HepG2 (cell line): Measurements from ENCODE around the gene RCE1. TPM values are rescaled to one million over a fixed set of nuclear protein-coding genes. Genes with fewer than 3 reads are reported as not detected.

Experiments
- AGO1 ChIP-seq: fragments of 200-400 bp; formaldehyde crosslinking; IDR thresholded peaks from 2 replicates; pipeline ENCODE4 v1.6.1; 2017; ENCODE audit warnings: mild to moderate bottlenecking, low read depth, low read length, moderate library complexity; ENCODE audit not compliant: poor library complexity, severe bottlenecking
- DMAP1 ChIP-seq: IDR thresholded peaks from 2 replicates; pipeline ENCODE4 v1.6.1; 2016
- DR1 ChIP-seq: sonication (generic); formaldehyde crosslinking; IDR thresholded peaks from 2 replicates; pipeline ENCODE4 v1.8.0; 2021; ENCODE audit warnings: mild to moderate bottlenecking, missing genetic modification reagents, inconsistent platforms
- ELF1 ChIP-seq: sonication (generic); formaldehyde crosslinking; IDR thresholded peaks from 2 replicates; pipeline ENCODE4 v1.4.0; 2020; ENCODE audit warnings: missing genetic modification reagents
- ELK4 ChIP-seq: sonication (generic); formaldehyde crosslinking; IDR thresholded peaks from 2 replicates; pipeline ENCODE4 v1.9.0; 2021; ENCODE audit warnings: missing genetic modification reagents, borderline replicate concordance
- EP300 ChIP-seq, 3 experiments: sonication (generic) in 1 of 3; formaldehyde crosslinking in 1 of 3; IDR thresholded peaks; 2 replicates each; pipeline versions ENCODE4 v1.5.1 to v1.6.1; 2011 to 2020; ENCODE audit warnings: low read depth in 2 of 3, low read length in 2 of 3, borderline replicate concordance in 1 of 3, improper control_type of control experiment in 1 of 3, mild to moderate bottlenecking in 1 of 3, missing genetic modification reagents in 1 of 3, moderate library complexity in 1 of 3
- HNF1A ChIP-seq, 2 experiments: sonication (generic) in 1 of 2; formaldehyde crosslinking in 1 of 2; IDR thresholded peaks; 2 replicates each; pipeline versions ENCODE4 v1.4.0 to v1.6.1; 2016 to 2020; ENCODE audit warnings: borderline replicate concordance in 1 of 2, low read depth in 1 of 2, mild to moderate bottlenecking in 1 of 2, missing genetic modification reagents in 1 of 2
- NKX3-1 ChIP-seq: sonication (generic); formaldehyde crosslinking; IDR thresholded peaks from 2 replicates; pipeline ENCODE4 v1.5.0; 2020; ENCODE audit warnings: missing genetic modification reagents
- PRMT3 ChIP-seq: sonication (generic); formaldehyde crosslinking; IDR thresholded peaks from 2 replicates; pipeline ENCODE4 v1.8.1; 2022; ENCODE audit warnings: low read depth, mild to moderate bottlenecking, moderate library complexity, missing genetic modification reagents, borderline replicate concordance
- ZFY ChIP-seq: sonication (generic); formaldehyde crosslinking; IDR thresholded peaks from 2 replicates; pipeline ENCODE4 v1.4.0; 2020; ENCODE audit warnings: missing genetic modification reagents
- ZFYVE20 ChIP-seq: sonication (generic); formaldehyde crosslinking; IDR thresholded peaks from 2 replicates; pipeline ENCODE4 v1.8.0; 2023; ENCODE audit warnings: low read depth, mild to moderate bottlenecking, moderate library complexity, missing genetic modification reagents, borderline replicate concordance
- ZNF232 ChIP-seq: sonication (generic); formaldehyde crosslinking; IDR thresholded peaks from 2 replicates; pipeline ENCODE4 v1.4.0; 2020; ENCODE audit warnings: missing genetic modification reagents, borderline replicate concordance
- ZNF331 ChIP-seq: sonication (generic); formaldehyde crosslinking; IDR thresholded peaks from 2 replicates; pipeline ENCODE4 v1.4.0; 2020; ENCODE audit warnings: missing genetic modification reagents
- ZNF431 ChIP-seq: sonication (generic); formaldehyde crosslinking; IDR thresholded peaks from 2 replicates; pipeline ENCODE4 v1.9.0; 2022; ENCODE audit warnings: missing genetic modification reagents, low read depth, mild to moderate bottlenecking, borderline replicate concordance
- ZNF547 ChIP-seq: sonication (generic); formaldehyde crosslinking; IDR thresholded peaks from 2 replicates; pipeline ENCODE4 v1.5.1; 2020; ENCODE audit warnings: mild to moderate bottlenecking, missing genetic modification reagents
- ZNF670 ChIP-seq: sonication (generic); formaldehyde crosslinking; IDR thresholded peaks from 2 replicates; pipeline ENCODE4 v1.8.0; 2022; ENCODE audit warnings: mild to moderate bottlenecking, missing genetic modification reagents, borderline replicate concordance
- ZNF709 ChIP-seq: sonication (generic); formaldehyde crosslinking; IDR thresholded peaks from 2 replicates; pipeline ENCODE4 v1.5.0; 2020; ENCODE audit warnings: mild to moderate bottlenecking, missing genetic modification reagents
- ZNF720 ChIP-seq: sonication (generic); formaldehyde crosslinking; IDR thresholded peaks from 2 replicates; pipeline ENCODE4 v1.4.0; 2020; ENCODE audit warnings: missing genetic modification reagents
- ZNF747 ChIP-seq: sonication (generic); formaldehyde crosslinking; IDR thresholded peaks from 2 replicates; pipeline ENCODE4 v1.8.1; 2023; ENCODE audit warnings: missing genetic modification reagents, mild to moderate bottlenecking, borderline replicate concordance
- polyA plus RNA-seq, 8 experiments: library from polyadenylated mRNA; depleted of rRNA in 3 of 8; stranded (reverse) in 7 of 8; unstranded in 1 of 8; fragments of >200 nt; fragmentation: Illumina TruSeq in 4 of 8; extraction: Trizol in 4 of 8; gene quantifications; 2 replicates each; pipeline versions ENCODE4 v1.2.1 to v1.2.3, GENCODE V29; 2011 to 2016; ENCODE audit warnings: low read depth in 4 of 8, missing spikeins in 1 of 8, mixed read lengths in 1 of 8; ENCODE audit not compliant: insufficient read depth in 1 of 8
- total RNA-seq, 5 experiments: library from RNA; depleted of rRNA; stranded (reverse); fragments of >200 nt; fragmentation: Illumina TruSeq; extraction: Trizol; gene quantifications; 2 replicates each; pipeline ENCODE4 v1.2.3, GENCODE V29; 2016; ENCODE audit warnings: low read depth in 1 of 5
- TF ChIP-seq, protein P1 (sequence below): sonication (generic); formaldehyde crosslinking; IDR thresholded peaks from 2 replicates; pipeline ENCODE4 v1.5.1; 2020; ENCODE audit warnings: mild to moderate bottlenecking, missing genetic modification reagents, moderate library complexity

RCE1 gene
- total and polyA plus RNA-seq, 2 of the 13 experiments (the other 11 are each of a cell fraction or from before 2014, with no cell fraction given): 22.2 to 22.4 TPM

DNA sequence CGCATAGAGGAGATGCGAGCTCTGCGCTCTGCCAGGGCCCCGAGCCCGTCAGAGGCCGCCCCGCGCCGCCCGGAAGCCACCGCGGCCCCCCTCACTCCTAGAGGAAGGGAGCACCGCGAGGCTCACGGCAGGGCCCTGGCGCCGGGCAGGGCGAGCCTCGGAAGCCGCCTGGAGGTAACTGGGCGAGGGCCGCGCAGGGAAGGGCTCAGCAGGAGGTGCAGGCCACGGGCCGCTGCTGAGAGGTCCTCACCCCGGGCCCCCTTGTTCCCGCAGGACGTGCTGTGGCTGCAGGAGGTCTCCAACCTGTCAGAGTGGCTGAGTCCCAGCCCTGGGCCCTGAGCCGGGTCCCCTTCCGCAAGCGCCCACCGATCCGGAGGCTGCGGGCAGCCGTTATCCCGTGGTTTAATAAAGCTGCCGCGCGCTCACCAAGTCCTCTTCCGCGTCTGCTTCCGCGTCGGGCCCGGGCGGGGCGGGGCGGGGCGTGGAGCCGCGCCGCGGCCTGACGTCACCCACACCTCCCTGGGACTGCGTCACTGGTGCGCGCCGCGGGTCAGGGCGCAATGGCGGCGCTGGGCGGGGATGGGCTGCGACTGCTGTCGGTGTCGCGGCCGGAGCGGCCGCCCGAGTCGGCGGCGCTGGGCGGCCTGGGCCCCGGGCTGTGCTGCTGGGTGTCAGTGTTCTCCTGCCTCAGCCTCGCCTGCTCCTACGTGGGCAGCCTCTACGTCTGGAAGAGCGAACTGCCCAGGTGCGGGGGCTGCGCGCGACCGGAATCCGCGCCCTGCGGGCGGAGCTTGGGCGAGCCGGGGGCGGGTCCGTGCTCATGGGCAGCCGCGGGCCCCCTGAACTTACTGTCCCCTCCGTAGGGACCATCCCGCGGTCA lies at the start of gene RCE1 (continued):
- TF ChIP-seq HNF1A (IDR thresholded peaks at IDR 0.05; ENCODE audit: low read depth): no peak
- TF ChIP-seq HNF1A (CRISPR knock-in tag; IDR thresholded peaks at IDR 0.05; ENCODE audit: borderline replicate concordance): peak; percentile 23; the same call in 1 of the 2 replicates
- TF ChIP-seq ZNF547 (CRISPR knock-in tag): peak; percentile 67; the same call in 1 of the 2 replicates
- TF ChIP-seq ZNF331: peak; percentile 64; the same call in 1 of the 2 replicates
- 0 out of 2 replicates have a peak, but pooled peaks have one; percentile 51 for TF ChIP-seq ZNF431 (CRISPR knock-in tag)
- TF ChIP-seq EP300 (IDR thresholded peaks at IDR 0.05; ENCODE audit: low read depth in 2 of 2, low read length in 2 of 2): peak; percentile 21 to 47; a peak in 1 of 4 replicates
- TF ChIP-seq EP300 (CRISPR knock-in tag; IDR thresholded peaks at IDR 0.05; ENCODE audit: borderline replicate concordance): no peak
- TF ChIP-seq ZFY (CRISPR knock-in tag): peak; percentile 94
- TF ChIP-seq NKX3-1 (CRISPR knock-in tag): 0 out of 2 replicates have a peak, but pooled peaks have one; percentile 31
- TF ChIP-seq ZNF747 (CRISPR knock-in tag): no peak
- peak; percentile 92 for TF ChIP-seq AGO1
- TF ChIP-seq ZNF709: peak; percentile 42; the same call in 1 of the 2 replicates
- peak; percentile 85 for TF ChIP-seq ELF1
- TF ChIP-seq ELK4 (CRISPR knock-in tag): no peak
- TF ChIP-seq ZNF232 (CRISPR knock-in tag): no peak
- TF ChIP-seq PRMT3 (CRISPR knock-in tag): peak; percentile 45; the same call in 1 of the 2 replicates
- peak; percentile 62 for TF ChIP-seq DMAP1 (CRISPR knock-in tag)
- TF ChIP-seq ZFYVE20: peak; percentile 36; the same call in 1 of the 2 replicates
- TF ChIP-seq DR1: no peak
- no peak; the same call in 1 of the 2 replicates for TF ChIP-seq ZNF670 (CRISPR knock-in tag)
- TF ChIP-seq, protein P1, sequence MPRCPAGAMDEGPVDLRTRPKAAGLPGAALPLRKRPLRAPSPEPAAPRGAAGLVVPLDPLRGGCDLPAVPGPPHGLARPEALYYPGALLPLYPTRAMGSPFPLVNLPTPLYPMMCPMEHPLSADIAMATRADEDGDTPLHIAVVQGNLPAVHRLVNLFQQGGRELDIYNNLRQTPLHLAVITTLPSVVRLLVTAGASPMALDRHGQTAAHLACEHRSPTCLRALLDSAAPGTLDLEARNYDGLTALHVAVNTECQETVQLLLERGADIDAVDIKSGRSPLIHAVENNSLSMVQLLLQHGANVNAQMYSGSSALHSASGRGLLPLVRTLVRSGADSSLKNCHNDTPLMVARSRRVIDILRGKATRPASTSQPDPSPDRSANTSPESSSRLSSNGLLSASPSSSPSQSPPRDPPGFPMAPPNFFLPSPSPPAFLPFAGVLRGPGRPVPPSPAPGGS: peak; percentile 79; the same call in 1 of the 2 replicates
- no peak for TF ChIP-seq ZNF720
